Gastroesophageal sphincter (tissue), 4 donors: ENCODE results near the gene RNF43. TPM values are rescaled to one million over a fixed set of nuclear protein-coding genes. Genes with fewer than 3 reads are reported as not detected.

Experiments
- ATAC-seq: fragments of 150-250 bp; one replicate; pipeline ENCODE4 v1.9.1; 2016; ENCODE audit warnings: mild to moderate bottlenecking, moderate library complexity
- H3K27ac ChIP-seq, 4 donors: fragments of 200-600 bp; sonication (generic) in 3 of 4; 1 replicate in 3 of 4; 2 replicates in 1 of 4; pipeline ENCODE4 v1.5.1; 2016 to 2019
- H3K27me3 ChIP-seq: fragments of 200-600 bp; sonication (generic); one replicate; pipeline ENCODE4 v1.5.1; 2019
- H3K36me3 ChIP-seq, 2 donors: fragments of 200-600 bp; sonication (generic); one replicate each; pipeline ENCODE4 v1.5.1; 2019; ENCODE audit warnings: control low read depth in 1 of 2
- H3K4me1 ChIP-seq, 3 donors: fragments of 200-600 bp; sonication (generic); 1 replicate in 2 of 3; 2 replicates in 1 of 3; pipeline ENCODE4 v1.5.1; 2016 to 2019; ENCODE audit warnings: control low read depth in 2 of 3
- H3K4me3 ChIP-seq, 2 donors: fragments of 200-600 bp; sonication (generic); one replicate each; pipeline ENCODE4 v1.5.1; 2019; ENCODE audit warnings: mild to moderate bottlenecking in 1 of 2, moderate library complexity in 1 of 2
- H3K9me3 ChIP-seq, 3 donors: fragments of 200-600 bp; sonication (generic); one replicate each; pipeline ENCODE4 v1.5.1; 2017 to 2019; ENCODE audit warnings: control low read depth in 2 of 3
- CTCF ChIP-seq, 4 experiments: fragments of 200-600 bp in 2 of 4; fragments of 450-650 bp in 2 of 4; sonication (generic) in 1 of 4; IDR thresholded peaks; one replicate each; pipeline ENCODE4 v1.5.1; 2017 to 2019; ENCODE audit warnings: antibody characterized with exemption in 4 of 4, mild to moderate bottlenecking in 2 of 4, moderate library complexity in 2 of 4
- EP300 ChIP-seq: sonication (generic); formaldehyde crosslinking; IDR thresholded peaks from one replicate; pipeline ENCODE4 v1.6.1; 2017; ENCODE audit warnings: antibody characterized with exemption, mild to moderate bottlenecking
- POLR2A ChIP-seq, 2 donors: fragments of 450-650 bp; IDR thresholded peaks; one replicate each; pipeline ENCODE4 v1.6.1; 2017; ENCODE audit warnings: antibody characterized with exemption in 2 of 2, mild to moderate bottlenecking in 2 of 2, moderate library complexity in 1 of 2
- POLR2AphosphoS5 ChIP-seq: sonication (generic); formaldehyde crosslinking; IDR thresholded peaks from one replicate; pipeline ENCODE4 v1.6.1; 2017; ENCODE audit warnings: antibody characterized with exemption
- WGBS, 2 donors: methylation state at CpG; one replicate each; pipeline ENCODE4 v1.1.5; 2018; ENCODE audit warnings: low coverage in 1 of 2; 5-methylcytosine and 5-hydroxymethylcytosine counted together
- total RNA-seq, 4 donors: library from RNA; depleted of rRNA; stranded (reverse); fragments of >200 nt; gene quantifications; one replicate each; pipeline ENCODE4 v1.1.0, GENCODE V29; 2016

The RNF43 gene
- total RNA-seq, 4 donors from 2014 or later = 0.16 to 0.79 TPM; not detected in 2

DNA sequence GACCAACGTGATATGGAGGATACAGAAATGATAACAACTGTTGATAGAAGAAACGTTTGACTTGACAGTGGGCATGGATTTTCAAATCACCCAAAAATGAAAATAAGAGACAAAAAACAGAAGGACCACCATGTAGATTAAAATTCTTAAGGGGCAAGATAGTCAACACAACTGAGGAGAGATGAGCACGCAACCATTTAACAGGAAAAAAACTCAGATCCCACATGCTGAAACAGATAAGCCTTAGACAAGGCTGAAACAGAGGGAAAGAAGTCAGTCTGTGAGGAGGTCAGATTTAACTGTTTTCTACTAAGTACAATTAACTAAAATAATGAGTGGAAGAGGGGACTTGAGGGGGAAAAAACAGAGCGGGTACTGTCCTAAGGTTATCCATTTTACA, 21.2 kb downstream of the RNF43 start:
- H3K36me3 ChIP-seq = no peaks in the 10 kb centered on the region
- no peak overlapping the region for H3K27ac ChIP-seq
- no peak overlapping the region for H3K4me3 ChIP-seq
- no peak for ATAC-seq
- 50 to 78% methylated on average over 1 to 4 of the region's 4 CpGs for WGBS, 2 donors
- no peaks in the 10 kb centered on the region for H3K4me1 ChIP-seq
- peaks cover 32% of the 10 kb centered on the region for H3K27me3 ChIP-seq
- TF ChIP-seq POLR2AphosphoS5 = no peak
- H3K9me3 ChIP-seq = no peaks in the 10 kb centered on the region

DNA sequence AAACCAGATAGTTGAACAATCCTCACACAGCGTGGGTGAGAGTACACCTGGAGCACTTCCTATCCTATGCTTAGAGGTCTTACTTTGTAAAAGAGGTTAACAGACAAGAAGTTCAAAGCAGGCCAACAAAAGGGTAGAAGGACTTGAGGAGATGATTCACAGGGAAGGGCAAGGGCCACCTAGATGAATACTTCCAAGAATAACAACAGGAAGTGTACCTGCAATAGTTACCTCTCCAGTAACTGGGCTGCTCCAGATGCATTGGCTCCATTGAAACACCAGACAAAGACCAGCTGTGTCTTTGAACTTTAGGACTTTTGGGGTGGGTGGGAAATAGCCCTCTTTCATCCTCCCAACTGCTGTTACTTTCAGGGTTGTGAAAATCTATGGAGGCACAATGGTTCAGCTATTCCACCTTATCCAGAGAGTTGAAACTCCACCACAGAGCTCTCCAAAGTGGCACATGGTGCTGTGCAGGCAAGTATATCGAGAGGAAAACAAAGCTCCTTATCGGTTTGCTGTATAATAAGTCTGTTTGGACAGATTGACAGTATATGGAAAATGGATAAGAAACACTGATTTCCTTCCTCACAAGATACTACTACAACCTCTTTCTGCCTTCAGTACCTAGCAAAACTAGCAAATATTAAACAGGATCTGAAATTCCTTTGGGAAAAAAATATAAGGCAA, 22.7 kb downstream of the RNF43 start:
- Histone ChIP-seq H3K27me3 (peaks cover 35% of the 10 kb centered on the region), H3K27ac (no peak overlapping the region), H3K4me3 (no peak overlapping the region), H3K9me3 (no peaks in the 10 kb centered on the region), H3K36me3 (no peaks in the 10 kb centered on the region), H3K4me1 (no peaks in the 10 kb centered on the region)
- ATAC-seq = no peak
- TF ChIP-seq EP300 (no peak), POLR2AphosphoS5 (no peak), CTCF (IDR thresholded peaks at IDR 0.05) (no peak), POLR2A (IDR thresholded peaks at IDR 0.05) (no peak)
- WGBS, 2 donors = 74 to 82% methylated on average over 2 to 3 of the region's 3 CpGs

DNA sequence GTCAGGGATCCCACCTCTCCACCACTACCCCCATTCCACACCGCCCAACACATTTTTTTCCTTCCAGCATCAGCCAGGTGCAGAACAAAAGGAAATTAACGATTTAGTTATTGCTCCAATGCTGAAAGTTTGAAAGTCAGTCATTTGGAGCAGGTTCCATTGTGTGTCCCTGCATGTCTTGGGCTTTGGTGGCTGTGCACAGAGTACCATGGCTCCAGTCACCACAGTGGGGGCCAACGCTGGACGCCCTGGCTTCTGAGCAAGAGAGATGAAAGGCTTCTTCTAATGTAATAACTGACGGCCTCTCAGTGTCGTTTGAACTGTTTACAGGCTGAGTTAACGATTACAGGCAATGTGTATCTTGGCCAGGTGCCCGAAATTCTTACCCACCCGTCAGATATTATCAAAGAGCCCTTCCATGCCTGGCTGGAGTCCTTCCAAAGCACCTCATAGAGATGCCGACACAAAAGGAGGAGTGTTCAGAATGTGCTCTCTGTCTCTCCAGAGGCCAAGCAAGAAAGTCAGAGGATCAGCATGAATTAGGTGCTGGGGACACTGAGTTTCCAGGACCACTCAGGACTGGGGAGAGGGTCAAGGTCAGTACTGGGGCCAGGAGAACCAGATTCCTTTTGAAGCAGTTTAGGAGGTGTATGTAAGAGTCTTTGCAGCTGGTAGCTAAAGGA, 25.9 kb downstream of the RNF43 start:
- Histone ChIP-seq H3K27me3 (peaks cover 41% of the 10 kb centered on the region), H3K27ac (no peak overlapping the region), H3K4me3 (no peak overlapping the region), H3K9me3 (no peaks in the 10 kb centered on the region), H3K36me3 (no peaks in the 10 kb centered on the region), H3K4me1 (no peaks in the 10 kb centered on the region)
- TF ChIP-seq EP300 (no peak), POLR2A (IDR thresholded peaks at IDR 0.05) (no peak), POLR2AphosphoS5 (no peak), CTCF (IDR thresholded peaks at IDR 0.05) (no peak)
- no peak for ATAC-seq
- 20 to 63% methylated on average over 2 to 5 of the region's 10 CpGs for WGBS, 2 donors

DNA sequence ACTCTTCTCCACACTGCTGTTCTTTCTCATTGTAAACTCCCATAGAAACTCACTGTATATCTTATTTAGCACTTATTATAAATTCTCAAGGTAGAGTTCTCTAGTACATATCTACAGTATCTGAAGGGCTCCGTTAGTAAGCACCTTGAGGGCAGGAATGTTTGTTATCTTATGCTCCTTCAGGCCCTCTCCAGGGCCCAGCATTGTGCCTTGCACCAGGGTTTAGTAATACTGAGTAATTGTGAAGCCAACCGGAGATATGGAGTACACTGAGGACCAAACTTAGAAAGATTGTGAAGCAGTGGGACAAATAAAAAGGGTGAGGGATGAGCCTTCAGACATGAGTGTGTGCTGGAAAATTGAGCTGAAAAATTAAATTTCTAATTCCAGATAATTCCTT, 26.4 kb downstream of the RNF43 start:
- ATAC-seq = no peak
- Histone ChIP-seq H3K4me1 (no peaks in the 10 kb centered on the region), H3K36me3 (no peaks in the 10 kb centered on the region), H3K27me3 (peaks cover 41% of the 10 kb centered on the region), H3K4me3 (no peak overlapping the region), H3K27ac (no peak overlapping the region), H3K9me3 (no peaks in the 10 kb centered on the region)
- TF ChIP-seq POLR2AphosphoS5 (no peak), CTCF (IDR thresholded peaks at IDR 0.05) (no peak), EP300 (no peak), POLR2A (IDR thresholded peaks at IDR 0.05) (no peak)
- 58 to 60% methylated on average over 2 of the region's 2 CpGs for WGBS, 2 donors

DNA sequence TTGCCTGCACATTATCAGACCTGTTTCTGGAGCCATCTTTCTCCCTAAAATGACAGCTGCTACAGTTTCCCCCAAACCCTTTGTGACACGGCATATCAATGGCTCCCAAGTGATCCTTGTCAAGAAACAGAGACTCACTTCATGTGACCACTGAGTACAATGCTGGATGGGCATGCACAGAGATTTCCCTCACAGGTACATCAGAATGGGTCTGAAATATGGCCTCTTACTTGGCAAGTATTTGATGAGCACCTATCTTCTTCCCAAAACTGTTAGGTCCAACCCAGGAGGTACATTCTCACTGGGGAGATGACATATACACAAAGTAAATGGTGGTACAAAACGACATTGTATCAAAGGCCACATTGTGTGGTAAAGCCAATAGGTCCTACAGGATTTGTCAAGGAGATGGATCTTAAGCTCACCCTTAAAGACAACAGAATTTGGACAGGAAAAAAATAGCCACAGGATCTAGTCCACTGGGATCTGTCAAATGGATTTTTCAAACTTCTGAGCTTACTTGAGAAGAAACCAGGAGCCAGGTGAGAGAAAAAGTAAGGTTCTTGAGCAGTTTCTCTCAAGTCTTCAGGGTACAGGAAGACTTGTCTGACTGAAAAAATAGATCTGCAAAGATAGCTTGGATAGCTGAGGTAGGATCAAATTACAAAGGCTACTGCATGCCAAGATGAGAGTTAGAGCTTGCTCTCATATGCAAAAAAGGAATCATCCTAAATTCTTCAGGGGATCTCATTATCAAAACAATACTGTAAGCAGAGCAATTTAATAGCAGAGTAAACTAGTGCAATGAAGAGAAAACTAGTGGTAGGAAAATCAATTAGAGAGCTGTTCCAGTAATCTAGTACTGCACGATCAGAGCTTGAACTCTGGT, 28.8 kb downstream of the RNF43 start:
- ATAC-seq = no peak
- H3K4me3 ChIP-seq = no peak overlapping the region
- no peaks in the 10 kb centered on the region for H3K36me3 ChIP-seq
- 54 to 61% methylated on average over 2 to 3 of the region's 3 CpGs for WGBS, 2 donors
- no peaks in the 10 kb centered on the region for H3K4me1 ChIP-seq
- no peak overlapping the region for H3K27ac ChIP-seq
- peaks cover 29% of the 10 kb centered on the region for H3K27me3 ChIP-seq
- no peaks in the 10 kb centered on the region for H3K9me3 ChIP-seq
- TF ChIP-seq EP300 (no peak), POLR2AphosphoS5 (no peak), CTCF (IDR thresholded peaks at IDR 0.05) (no peak), POLR2A (IDR thresholded peaks at IDR 0.05) (no peak)
